ENCODE measurements around the gene B3GAT1.

GRCh38 chr11:134385774-134386565 lies 26.1 kb downstream of the B3GAT1 start:
- TF ChIP-seq CTCF (IDR thresholded peaks at IDR 0.05) (no peak), POLR2A (IDR thresholded peaks at IDR 0.05) (no peak)

Measured in lower leg skin (tissue), 3 donors.